ENCODE measurements around the gene L2HGDH. TPM values are rescaled to one million over a fixed set of nuclear protein-coding genes. Genes with fewer than 3 reads are reported as not detected.

The L2HGDH gene
- total RNA-seq, 1 experiment from 2014 or later: 13.9 TPM

DNA sequence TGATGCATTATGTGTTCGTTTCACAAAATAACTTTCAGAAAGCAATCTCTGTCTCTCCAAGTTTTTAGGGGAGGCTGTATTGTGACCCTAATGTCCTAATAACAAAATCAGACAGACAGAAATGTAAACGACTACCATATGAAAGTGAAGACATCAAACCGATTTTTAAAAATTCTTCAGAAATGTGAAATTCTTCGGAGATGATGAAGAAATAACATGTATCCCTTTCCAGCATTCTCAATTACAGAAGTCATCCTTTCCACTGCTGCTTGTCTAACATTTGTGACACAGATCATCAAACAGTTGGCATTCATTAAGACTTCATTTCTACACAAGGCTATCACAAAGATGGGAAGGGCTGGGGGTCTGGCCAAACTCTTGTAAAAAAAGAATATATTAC lies 41.1 kb upstream of the L2HGDH start:
- CTCF ChIA-PET: no interaction called here
- H3K36me3 Mint-ChIP-seq (ENCODE audit: insufficient read depth, unreplicated experiment): no peaks in the 10 kb centered on the region
- H3K27ac Mint-ChIP-seq (ENCODE audit: unreplicated experiment): no peak overlapping the region
- TF ChIP-seq, protein P1, sequence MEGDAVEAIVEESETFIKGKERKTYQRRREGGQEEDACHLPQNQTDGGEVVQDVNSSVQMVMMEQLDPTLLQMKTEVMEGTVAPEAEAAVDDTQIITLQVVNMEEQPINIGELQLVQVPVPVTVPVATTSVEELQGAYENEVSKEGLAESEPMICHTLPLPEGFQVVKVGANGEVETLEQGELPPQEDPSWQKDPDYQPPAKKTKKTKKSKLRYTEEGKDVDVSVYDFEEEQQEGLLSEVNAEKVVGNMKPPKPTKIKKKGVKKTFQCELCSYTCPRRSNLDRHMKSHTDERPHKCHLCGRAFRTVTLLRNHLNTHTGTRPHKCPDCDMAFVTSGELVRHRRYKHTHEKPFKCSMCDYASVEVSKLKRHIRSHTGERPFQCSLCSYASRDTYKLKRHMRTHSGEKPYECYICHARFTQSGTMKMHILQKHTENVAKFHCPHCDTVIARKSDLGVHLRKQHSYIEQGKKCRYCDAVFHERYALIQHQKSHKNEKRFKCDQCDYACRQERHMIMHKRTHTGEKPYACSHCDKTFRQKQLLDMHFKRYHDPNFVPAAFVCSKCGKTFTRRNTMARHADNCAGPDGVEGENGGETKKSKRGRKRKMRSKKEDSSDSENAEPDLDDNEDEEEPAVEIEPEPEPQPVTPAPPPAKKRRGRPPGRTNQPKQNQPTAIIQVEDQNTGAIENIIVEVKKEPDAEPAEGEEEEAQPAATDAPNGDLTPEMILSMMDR (IDR thresholded peaks at IDR 0.05; ENCODE audit: unreplicated experiment): no peak
- no TSS peak for BruUV-seq (replicated peaks)
- no peaks in the 10 kb centered on the region for H3K9me3 Mint-ChIP-seq (ENCODE audit: low read depth, unreplicated experiment)
- H3K27me3 Mint-ChIP-seq (ENCODE audit: unreplicated experiment): no peaks in the 10 kb centered on the region
- H3K4me3 Mint-ChIP-seq (ENCODE audit: low read depth, unreplicated experiment): no peak overlapping the region
- intact Hi-C loops (cut with micrococcal nuclease; ENCODE audit: unreplicated experiment): no loop called here
- DNase-seq: no peak
- peaks cover 8% of the 10 kb centered on the region for H3K4me1 Mint-ChIP-seq (ENCODE audit: low read depth, unreplicated experiment)

DNA sequence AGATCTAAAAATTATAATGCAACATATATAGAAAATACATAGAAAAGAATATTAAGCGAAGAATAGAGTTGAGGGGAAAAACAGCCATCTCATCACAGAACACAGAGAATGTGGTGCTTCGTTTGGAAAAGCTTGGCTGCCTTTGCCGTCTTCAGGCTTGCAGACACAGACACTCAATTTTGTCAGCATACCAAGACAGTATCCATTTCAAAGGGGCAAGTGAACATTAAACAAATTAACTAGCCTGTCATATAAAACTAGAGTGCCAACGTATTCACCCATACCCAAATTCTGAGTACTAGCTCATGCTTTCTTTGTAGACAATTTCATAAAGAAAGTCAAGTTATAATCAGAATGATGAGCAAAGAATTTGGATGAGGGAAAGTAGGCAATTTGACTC lies 40.6 kb upstream of the L2HGDH start:
- Mint-ChIP-seq H3K36me3 (ENCODE audit: insufficient read depth, unreplicated experiment) (no peaks in the 10 kb centered on the region), H3K4me1 (ENCODE audit: low read depth, unreplicated experiment) (peaks cover 13% of the 10 kb centered on the region), H3K9me3 (ENCODE audit: low read depth, unreplicated experiment) (no peaks in the 10 kb centered on the region), H3K27me3 (ENCODE audit: unreplicated experiment) (no peaks in the 10 kb centered on the region), H3K4me3 (ENCODE audit: low read depth, unreplicated experiment) (no peak overlapping the region), H3K27ac (ENCODE audit: unreplicated experiment) (no peak overlapping the region)
- DNase-seq: no peak
- CTCF ChIA-PET: no interaction called here
- TF ChIP-seq, protein P1 (IDR thresholded peaks at IDR 0.05; ENCODE audit: unreplicated experiment): no peak
- no TSS peak for BruUV-seq (replicated peaks)
- intact Hi-C loops (cut with micrococcal nuclease; ENCODE audit: unreplicated experiment): no loop called here

DNA sequence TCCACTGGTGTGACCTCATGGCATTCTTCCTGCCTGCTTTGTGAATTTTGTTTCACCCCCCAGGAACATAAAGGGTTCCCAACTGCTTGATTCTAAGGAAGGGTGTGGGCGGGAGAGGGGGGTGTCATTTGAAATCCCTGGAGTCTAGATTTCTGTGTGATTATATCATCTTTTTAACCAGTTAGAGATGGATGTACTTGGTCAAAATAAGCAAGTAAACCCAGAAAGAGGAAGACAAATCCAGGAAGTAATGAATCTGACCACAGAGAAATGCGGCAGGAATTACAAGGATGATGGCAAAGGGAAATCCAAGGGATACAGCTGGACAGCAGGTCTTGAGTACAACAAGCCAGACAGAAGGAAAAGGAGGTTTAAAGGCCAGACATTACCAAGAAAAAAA lies 38.9 kb upstream of the L2HGDH start:
- no TSS peak for BruUV-seq (replicated peaks)
- intact Hi-C loops (cut with micrococcal nuclease; ENCODE audit: unreplicated experiment): no loop called here
- Mint-ChIP-seq H3K4me1 (ENCODE audit: low read depth, unreplicated experiment) (peaks cover 22% of the 10 kb centered on the region), H3K36me3 (ENCODE audit: insufficient read depth, unreplicated experiment) (no peaks in the 10 kb centered on the region), H3K27ac (ENCODE audit: unreplicated experiment) (no peak overlapping the region), H3K9me3 (ENCODE audit: low read depth, unreplicated experiment) (no peaks in the 10 kb centered on the region), H3K27me3 (ENCODE audit: unreplicated experiment) (no peaks in the 10 kb centered on the region), H3K4me3 (ENCODE audit: low read depth, unreplicated experiment) (no peak overlapping the region)
- CTCF ChIA-PET: no interaction called here
- DNase-seq: no peak
- TF ChIP-seq, protein P1 (IDR thresholded peaks at IDR 0.05; ENCODE audit: unreplicated experiment): no peak

DNA sequence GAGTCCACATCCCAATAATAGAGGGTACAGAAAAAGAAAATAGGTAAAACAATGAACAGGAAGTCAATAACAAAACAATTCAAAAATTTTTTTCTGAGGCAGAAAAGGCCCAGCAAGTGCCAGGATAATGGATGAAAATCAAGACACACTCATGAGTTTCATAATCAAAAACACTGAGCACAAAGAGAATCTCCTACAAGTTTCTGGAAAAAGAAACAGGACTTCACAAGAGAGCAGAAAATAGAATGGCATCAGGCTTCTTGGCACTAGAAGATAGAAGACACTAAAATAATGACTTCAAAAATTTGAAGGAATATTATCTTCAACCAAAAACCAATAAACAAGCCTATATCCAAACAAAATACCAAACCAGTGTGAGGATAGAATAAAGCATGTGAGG lies 36.9 kb upstream of the L2HGDH start:
- peaks cover 14% of the 10 kb centered on the region for H3K4me1 Mint-ChIP-seq (ENCODE audit: low read depth, unreplicated experiment)
- no peaks in the 10 kb centered on the region for H3K27me3 Mint-ChIP-seq (ENCODE audit: unreplicated experiment)
- H3K27ac Mint-ChIP-seq (ENCODE audit: unreplicated experiment): no peak overlapping the region
- TF ChIP-seq, protein P1 (IDR thresholded peaks at IDR 0.05; ENCODE audit: unreplicated experiment): no peak
- no TSS peak for BruUV-seq (replicated peaks)
- intact Hi-C loops (cut with micrococcal nuclease; ENCODE audit: unreplicated experiment): no loop called here
- H3K9me3 Mint-ChIP-seq (ENCODE audit: low read depth, unreplicated experiment): no peaks in the 10 kb centered on the region
- DNase-seq: no peak
- CTCF ChIA-PET: no interaction called here
- no peak overlapping the region for H3K4me3 Mint-ChIP-seq (ENCODE audit: low read depth, unreplicated experiment)
- H3K36me3 Mint-ChIP-seq (ENCODE audit: insufficient read depth, unreplicated experiment): no peaks in the 10 kb centered on the region
